ENCODE data around the gene DARS1.
A peak's percentile ranks its signal among the peaks of the same experiment; 100 is the strongest.

The DARS1 gene

GRCh38 chr2:135994281-135994680 lies 8.9 kb upstream of the DARS1 start:
- H3K9me3 Mint-ChIP-seq: no peaks in the 10 kb centered on the region
- no peak overlapping the region for H3K4me3 Mint-ChIP-seq
- no peaks in the 10 kb centered on the region for H3K36me3 Mint-ChIP-seq (ENCODE audit: insufficient read depth)
- DNase-seq (ENCODE audit: low spot score in 2 of 2) (no peak), ATAC-seq (replicated peaks; ENCODE audit: extremely low read depth, poor library complexity, severe bottlenecking) (no peak)
- H3K27ac Mint-ChIP-seq (ENCODE audit: low read depth): no peak overlapping the region
- no peaks in the 10 kb centered on the region for H3K27me3 Mint-ChIP-seq
- peaks cover 16% of the 10 kb centered on the region for H3K4me1 Mint-ChIP-seq

GRCh38 chr2:135993421-135993820 lies 8.0 kb upstream of the DARS1 start:
- Mint-ChIP-seq H3K4me3 (no peak overlapping the region), H3K9me3 (no peaks in the 10 kb centered on the region), H3K36me3 (ENCODE audit: insufficient read depth) (no peaks in the 10 kb centered on the region), H3K27me3 (no peaks in the 10 kb centered on the region), H3K4me1 (peaks cover 16% of the 10 kb centered on the region), H3K27ac (ENCODE audit: low read depth) (no peak overlapping the region)
- DNase-seq (ENCODE audit: low spot score in 2 of 2) (no peak), ATAC-seq (replicated peaks; ENCODE audit: extremely low read depth, poor library complexity, severe bottlenecking) (no peak)

- no peak for DNase-seq (ENCODE audit: low spot score in 2 of 2)
- Mint-ChIP-seq H3K27ac (ENCODE audit: low read depth) (no peak overlapping the region), H3K9me3 (no peaks in the 10 kb centered on the region), H3K27me3 (no peaks in the 10 kb centered on the region), H3K4me1 (peaks cover 11% of the 10 kb centered on the region), H3K36me3 (ENCODE audit: insufficient read depth) (no peaks in the 10 kb centered on the region), H3K4me3 (no peak overlapping the region)
- ATAC-seq (replicated peaks; ENCODE audit: extremely low read depth, poor library complexity, severe bottlenecking): no peak
These were observed 6.4 kb upstream of the DARS1 start for GRCh38 chr2:135991861-135992260.

- ATAC-seq (replicated peaks; ENCODE audit: extremely low read depth, poor library complexity, severe bottlenecking) (no peak), DNase-seq (ENCODE audit: low spot score in 2 of 2) (no peak)
- H3K36me3 Mint-ChIP-seq (ENCODE audit: insufficient read depth): peaks cover 16% of the 10 kb centered on the region
- H3K4me3 Mint-ChIP-seq: no peak overlapping the region
- no peak overlapping the region for H3K27ac Mint-ChIP-seq (ENCODE audit: low read depth)
- H3K27me3 Mint-ChIP-seq: no peaks in the 10 kb centered on the region
- peaks cover 31% of the 10 kb centered on the region for H3K4me1 Mint-ChIP-seq
- H3K9me3 Mint-ChIP-seq: no peaks in the 10 kb centered on the region
These were observed 2.0 kb upstream of the DARS1 start for GRCh38 chr2:135987441-135987840.

- Mint-ChIP-seq H3K27ac (ENCODE audit: low read depth) (peak overlapping the region; percentile 98), H3K36me3 (ENCODE audit: insufficient read depth) (peaks cover 21% of the 10 kb centered on the region), H3K4me1 (peaks cover 33% of the 10 kb centered on the region), H3K9me3 (no peaks in the 10 kb centered on the region), H3K27me3 (no peaks in the 10 kb centered on the region), H3K4me3 (peak overlapping the region; percentile 88)
- ATAC-seq (replicated peaks; ENCODE audit: extremely low read depth, poor library complexity, severe bottlenecking): no peak
- DNase-seq (ENCODE audit: low spot score in 2 of 2): no peak
These were observed 1.1 kb upstream of the DARS1 start for GRCh38 chr2:135986507-135986906.

- DNase-seq (ENCODE audit: low spot score in 2 of 2) (no peak), ATAC-seq (replicated peaks; ENCODE audit: extremely low read depth, poor library complexity, severe bottlenecking) (peak; percentile 55)
- peak overlapping the region; percentile 98 for H3K27ac Mint-ChIP-seq (ENCODE audit: low read depth)
- no peaks in the 10 kb centered on the region for H3K27me3 Mint-ChIP-seq
- peaks cover 23% of the 10 kb centered on the region for H3K36me3 Mint-ChIP-seq (ENCODE audit: insufficient read depth)
- peak overlapping the region; percentile 88 for H3K4me3 Mint-ChIP-seq
- peaks cover 35% of the 10 kb centered on the region for H3K4me1 Mint-ChIP-seq
- H3K9me3 Mint-ChIP-seq: no peaks in the 10 kb centered on the region
These were observed 484 bp upstream of the DARS1 start for GRCh38 chr2:135985826-135986393.

GRCh38 chr2:135984199-135985017 lies 1.0 kb downstream of the DARS1 start:
- Mint-ChIP-seq H3K4me3 (peak overlapping the region; percentile 88), H3K4me1 (peaks cover 44% of the 10 kb centered on the region), H3K36me3 (ENCODE audit: insufficient read depth) (peaks cover 30% of the 10 kb centered on the region), H3K27me3 (no peaks in the 10 kb centered on the region), H3K9me3 (no peaks in the 10 kb centered on the region), H3K27ac (ENCODE audit: low read depth) (peak overlapping the region; percentile 98)
- peak; percentile 4 for ATAC-seq (replicated peaks; ENCODE audit: extremely low read depth, poor library complexity, severe bottlenecking)
- DNase-seq (ENCODE audit: low spot score in 2 of 2): no peak

- H3K4me1 Mint-ChIP-seq: peaks cover 56% of the 10 kb centered on the region
- no peaks in the 10 kb centered on the region for H3K9me3 Mint-ChIP-seq
- H3K27ac Mint-ChIP-seq (ENCODE audit: low read depth): peak overlapping the region; percentile 73
- ATAC-seq (replicated peaks; ENCODE audit: extremely low read depth, poor library complexity, severe bottlenecking) (no peak), DNase-seq (ENCODE audit: low spot score in 2 of 2) (no peak)
- no peaks in the 10 kb centered on the region for H3K27me3 Mint-ChIP-seq
- H3K36me3 Mint-ChIP-seq (ENCODE audit: insufficient read depth): peaks cover 39% of the 10 kb centered on the region
- H3K4me3 Mint-ChIP-seq: peak overlapping the region; percentile 1
These were observed 4.9 kb downstream of the DARS1 start for GRCh38 chr2:135980434-135981079.

- no peak overlapping the region for H3K27ac Mint-ChIP-seq (ENCODE audit: low read depth)
- DNase-seq (ENCODE audit: low spot score in 2 of 2) (no peak), ATAC-seq (replicated peaks; ENCODE audit: extremely low read depth, poor library complexity, severe bottlenecking) (no peak)
- peaks cover 39% of the 10 kb centered on the region for H3K36me3 Mint-ChIP-seq (ENCODE audit: insufficient read depth)
- no peaks in the 10 kb centered on the region for H3K9me3 Mint-ChIP-seq
- peaks cover 56% of the 10 kb centered on the region for H3K4me1 Mint-ChIP-seq
- H3K27me3 Mint-ChIP-seq: no peaks in the 10 kb centered on the region
- H3K4me3 Mint-ChIP-seq: no peak overlapping the region
These were observed 9.7 kb downstream of the DARS1 start for GRCh38 chr2:135975702-135976101.

GRCh38 chr2:135974036-135974435 lies 11.4 kb downstream of the DARS1 start:
- Mint-ChIP-seq H3K9me3 (no peaks in the 10 kb centered on the region), H3K36me3 (ENCODE audit: insufficient read depth) (peaks cover 36% of the 10 kb centered on the region), H3K4me1 (peaks cover 52% of the 10 kb centered on the region), H3K27me3 (no peaks in the 10 kb centered on the region), H3K27ac (ENCODE audit: low read depth) (peak overlapping the region; percentile 19), H3K4me3 (no peak overlapping the region)
- DNase-seq (ENCODE audit: low spot score in 2 of 2) (no peak), ATAC-seq (replicated peaks; ENCODE audit: extremely low read depth, poor library complexity, severe bottlenecking) (no peak)

- peaks cover 21% of the 10 kb centered on the region for H3K36me3 Mint-ChIP-seq (ENCODE audit: insufficient read depth)
- no peaks in the 10 kb centered on the region for H3K9me3 Mint-ChIP-seq
- DNase-seq (ENCODE audit: low spot score in 2 of 2) (no peak), ATAC-seq (replicated peaks; ENCODE audit: extremely low read depth, poor library complexity, severe bottlenecking) (no peak)
- H3K4me1 Mint-ChIP-seq: peaks cover 40% of the 10 kb centered on the region
- no peak overlapping the region for H3K27ac Mint-ChIP-seq (ENCODE audit: low read depth)
- H3K27me3 Mint-ChIP-seq: no peaks in the 10 kb centered on the region
- H3K4me3 Mint-ChIP-seq: no peak overlapping the region
These were observed 15.6 kb downstream of the DARS1 start for GRCh38 chr2:135969655-135970387.

- H3K9me3 Mint-ChIP-seq: no peaks in the 10 kb centered on the region
- peaks cover 46% of the 10 kb centered on the region for H3K4me1 Mint-ChIP-seq
- H3K27me3 Mint-ChIP-seq: no peaks in the 10 kb centered on the region
- no peak for ATAC-seq (replicated peaks; ENCODE audit: extremely low read depth, poor library complexity, severe bottlenecking)
- no peak overlapping the region for H3K27ac Mint-ChIP-seq (ENCODE audit: low read depth)
- H3K4me3 Mint-ChIP-seq: no peak overlapping the region
- H3K36me3 Mint-ChIP-seq (ENCODE audit: insufficient read depth): peaks cover 12% of the 10 kb centered on the region
- no peak for DNase-seq (ENCODE audit: low spot score in 2 of 2)
These were observed 19.7 kb downstream of the DARS1 start for GRCh38 chr2:135965756-135966155.
